ENCODE results near the gene DMRT2. TPM values are rescaled to one million over a fixed set of nuclear protein-coding genes. Genes with fewer than 3 reads are reported as not detected.

Gene DMRT2
- total RNA-seq, 2 experiments from 2014 or later = not detected

GRCh38 chr9:1098551-1098950 is 48.4 kb downstream of the DMRT2 start:
- Mint-ChIP-seq H3K27me3 (peaks cover 30% of the 10 kb centered on the region), H3K36me3 (no peaks in the 10 kb centered on the region), H3K27ac (no peak overlapping the region), H3K4me3 (no peak overlapping the region), H3K4me1 (no peaks in the 10 kb centered on the region), H3K9me3 (no peaks in the 10 kb centered on the region)
- no peak for DNase-seq

DNA sequence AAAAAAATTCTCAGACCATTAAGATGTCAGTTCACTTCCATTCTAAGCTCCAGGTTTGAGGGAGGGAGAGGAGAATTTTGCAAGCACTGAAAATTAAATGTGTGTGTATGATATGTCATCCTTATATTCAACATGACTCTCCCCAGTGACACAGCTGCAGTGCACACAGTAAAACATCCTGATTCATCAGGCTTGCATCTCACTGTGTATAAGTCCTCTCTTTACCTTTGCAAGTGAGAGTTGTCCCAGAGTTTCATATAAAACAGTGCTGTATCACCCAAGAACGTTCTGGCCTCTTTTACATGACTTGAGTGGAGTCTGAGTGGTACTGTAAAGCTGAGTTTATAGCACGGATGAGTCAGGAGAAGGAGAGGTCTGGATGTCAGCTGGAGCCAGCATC is 50.0 kb downstream of the DMRT2 start:
- Mint-ChIP-seq H3K9me3 (peaks cover 5% of the 10 kb centered on the region), H3K27me3 (peaks cover 33% of the 10 kb centered on the region), H3K36me3 (no peaks in the 10 kb centered on the region), H3K27ac (no peak overlapping the region), H3K4me3 (no peak overlapping the region), H3K4me1 (no peaks in the 10 kb centered on the region)
- DNase-seq = no peak

DNA sequence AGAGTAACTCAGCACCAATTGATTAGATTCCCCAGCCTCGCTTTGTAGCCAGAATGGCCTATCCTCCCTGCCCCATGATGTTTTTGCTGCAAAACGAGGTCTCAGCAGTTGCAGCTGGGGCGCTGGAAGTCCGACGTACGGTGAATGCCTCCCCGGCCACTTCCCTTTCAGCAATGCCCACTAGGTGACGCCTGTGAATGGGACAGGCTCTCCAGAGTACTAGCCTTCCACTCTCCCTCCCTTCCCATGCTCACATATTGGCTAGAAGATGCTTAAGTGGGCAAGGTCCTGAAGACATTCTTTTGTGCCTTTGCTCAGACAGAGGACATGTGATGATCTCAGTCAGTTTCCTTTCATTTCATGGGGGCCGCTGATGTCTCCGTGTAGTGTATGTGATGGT is 50.8 kb downstream of the DMRT2 start:
- Mint-ChIP-seq H3K4me3 (no peak overlapping the region), H3K27ac (no peak overlapping the region), H3K36me3 (no peaks in the 10 kb centered on the region), H3K4me1 (no peaks in the 10 kb centered on the region), H3K27me3 (peaks cover 33% of the 10 kb centered on the region), H3K9me3 (peaks cover 5% of the 10 kb centered on the region)
- no peak for DNase-seq

DNA sequence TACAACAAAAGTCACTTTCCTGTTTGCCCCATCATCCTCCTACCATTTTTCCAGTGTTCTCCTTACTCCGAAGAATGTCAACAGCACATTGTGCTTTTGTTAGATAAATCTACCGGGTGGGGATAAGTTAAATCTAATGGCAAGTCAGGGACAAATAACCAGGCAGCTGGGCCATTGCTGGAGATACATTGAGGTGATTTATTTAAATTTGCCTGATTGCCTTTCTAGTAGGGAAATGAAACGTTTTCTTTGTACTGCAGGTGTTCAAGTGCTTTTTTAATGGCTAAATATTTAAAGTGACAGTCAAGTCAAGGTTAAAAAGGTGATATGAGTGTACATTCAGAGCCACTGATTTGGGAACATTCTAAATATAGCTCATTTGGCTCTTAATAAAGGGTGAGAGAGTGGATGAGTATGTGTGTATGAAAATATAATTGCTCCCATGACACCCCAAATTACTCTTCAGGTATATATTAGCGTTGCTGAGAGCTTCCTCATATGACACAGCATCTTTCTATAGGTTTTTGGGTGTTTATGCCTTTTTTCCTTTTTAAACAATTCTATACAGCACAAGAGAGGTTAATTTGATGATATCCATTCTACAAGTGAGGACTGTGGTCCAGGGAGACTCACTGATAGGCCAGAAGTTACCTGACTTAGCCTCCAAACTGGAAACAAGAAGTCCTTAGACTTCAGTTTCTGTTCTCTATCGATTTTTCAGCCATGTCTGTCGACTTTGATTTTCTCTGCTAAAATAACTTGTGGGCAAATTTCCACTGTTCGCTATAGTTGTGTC is 51.9 kb downstream of the DMRT2 start:
- no peak for DNase-seq
- Mint-ChIP-seq H3K27me3 (peaks cover 27% of the 10 kb centered on the region), H3K9me3 (peaks cover 7% of the 10 kb centered on the region), H3K4me1 (no peaks in the 10 kb centered on the region), H3K27ac (no peak overlapping the region), H3K36me3 (no peaks in the 10 kb centered on the region), H3K4me3 (no peak overlapping the region)

DNA sequence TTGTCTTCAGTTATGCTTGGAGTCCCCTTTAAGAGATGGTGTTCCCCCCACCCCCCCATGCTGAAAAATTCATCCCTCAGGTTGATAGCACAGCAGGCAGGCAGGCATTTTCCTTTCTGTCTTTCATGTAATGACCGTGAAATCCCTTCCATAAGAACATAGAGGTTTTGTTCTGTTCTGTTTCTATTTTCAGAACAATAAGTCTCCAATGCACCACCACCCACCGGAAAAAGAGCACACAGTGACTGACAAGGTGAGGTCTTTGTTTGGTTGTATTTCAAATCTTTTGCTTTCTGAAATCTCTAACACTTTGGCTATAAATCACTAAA is 52.4 kb downstream of the DMRT2 start:
- Mint-ChIP-seq H3K9me3 (peaks cover 9% of the 10 kb centered on the region), H3K27ac (no peak overlapping the region), H3K4me3 (no peak overlapping the region), H3K27me3 (peaks cover 27% of the 10 kb centered on the region), H3K4me1 (no peaks in the 10 kb centered on the region), H3K36me3 (no peaks in the 10 kb centered on the region)
- no peak for DNase-seq

Other genes starting within 250 kb of the DMRT2 start
- not detected for gene DMRT1, start 208.7 kb upstream of the DMRT2 start, total RNA-seq
- gene DMRT3, start 73.7 kb upstream of the DMRT2 start, total RNA-seq = not detected

All from activated naive CD8-positive, alpha-beta T cell treated with anti-CD3 and anti-CD28 coated beads for 36 hours (primary cell).